Esophagus squamous epithelium (tissue), 4 donors: ENCODE results near the gene LRRC4C.

ENCODE experiments used
- POLR2A ChIP-seq, 4 donors: fragments of 450-650 bp; IDR thresholded peaks; one replicate each; pipeline ENCODE4 v1.6.1; 2017; ENCODE audit warnings: antibody characterized with exemption in 4 of 4, mild to moderate bottlenecking in 4 of 4, moderate library complexity in 3 of 4
- TF ChIP-seq, protein P1 (sequence below), 6 experiments: fragments of 450-650 bp in 4 of 6; fragments of 200-600 bp in 2 of 6; sonication (generic) in 2 of 6; IDR thresholded peaks; one replicate each; pipeline ENCODE4 v1.5.1; 2016 to 2019; ENCODE audit warnings: antibody characterized with exemption in 6 of 6, mild to moderate bottlenecking in 4 of 6, moderate library complexity in 4 of 6

DNA sequence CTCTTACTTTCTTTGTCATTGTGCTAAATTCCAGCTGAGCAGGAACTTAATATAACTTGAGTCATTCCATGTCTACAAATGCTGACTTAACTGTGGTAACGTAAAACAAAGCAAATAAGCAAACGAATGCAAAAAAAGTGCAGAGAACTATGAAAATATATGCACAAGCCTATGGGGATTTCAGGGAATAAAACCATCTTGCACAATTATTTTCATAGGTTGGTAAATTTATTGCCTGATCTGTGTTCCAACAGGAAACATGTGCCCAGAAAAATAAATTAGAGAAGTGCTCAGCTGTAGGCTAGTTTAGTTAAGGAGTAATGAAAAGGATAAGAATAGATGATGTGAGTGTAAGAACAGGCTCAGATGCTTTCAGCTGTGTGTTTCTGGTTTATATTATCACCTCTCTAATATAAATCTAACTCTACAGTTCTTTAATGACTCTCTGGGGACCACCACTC is 1169.3 kb downstream of the LRRC4C start:
- no peak for TF ChIP-seq POLR2A (IDR thresholded peaks at IDR 0.05)
- TF ChIP-seq, protein P1, sequence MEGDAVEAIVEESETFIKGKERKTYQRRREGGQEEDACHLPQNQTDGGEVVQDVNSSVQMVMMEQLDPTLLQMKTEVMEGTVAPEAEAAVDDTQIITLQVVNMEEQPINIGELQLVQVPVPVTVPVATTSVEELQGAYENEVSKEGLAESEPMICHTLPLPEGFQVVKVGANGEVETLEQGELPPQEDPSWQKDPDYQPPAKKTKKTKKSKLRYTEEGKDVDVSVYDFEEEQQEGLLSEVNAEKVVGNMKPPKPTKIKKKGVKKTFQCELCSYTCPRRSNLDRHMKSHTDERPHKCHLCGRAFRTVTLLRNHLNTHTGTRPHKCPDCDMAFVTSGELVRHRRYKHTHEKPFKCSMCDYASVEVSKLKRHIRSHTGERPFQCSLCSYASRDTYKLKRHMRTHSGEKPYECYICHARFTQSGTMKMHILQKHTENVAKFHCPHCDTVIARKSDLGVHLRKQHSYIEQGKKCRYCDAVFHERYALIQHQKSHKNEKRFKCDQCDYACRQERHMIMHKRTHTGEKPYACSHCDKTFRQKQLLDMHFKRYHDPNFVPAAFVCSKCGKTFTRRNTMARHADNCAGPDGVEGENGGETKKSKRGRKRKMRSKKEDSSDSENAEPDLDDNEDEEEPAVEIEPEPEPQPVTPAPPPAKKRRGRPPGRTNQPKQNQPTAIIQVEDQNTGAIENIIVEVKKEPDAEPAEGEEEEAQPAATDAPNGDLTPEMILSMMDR (IDR thresholded peaks at IDR 0.05), result no peak
